ENCODE data around the gene ARFGAP1.

- TF ChIP-seq POLR2AphosphoS5 (IDR thresholded peaks at IDR 0.05; ENCODE audit: borderline replicate concordance, low read depth, low read length) (no peak), EZH2 (IDR thresholded peaks at IDR 0.05) (no peak), FOXP2 (optimal IDR thresholded peaks at IDR 0.05; ENCODE audit: control extremely low read depth, extremely low read length, insufficient read depth) (no peak)
These were observed 4.9 kb upstream of the ARFGAP1 start for GRCh38 chr20:63267691-63268090.
